ENCODE measurements around the gene KDM2A. TPM values are rescaled to one million over a fixed set of nuclear protein-coding genes. Genes with fewer than 3 reads are reported as not detected.
"Not testable (repeated sequence)": the region's sequence is repeated elsewhere in the genome, so short reads cannot be mapped to it uniquely, and the experiment has no call there.

Gene KDM2A
- polyA plus RNA-seq, 2 of the 4 experiments (the other 2 are of a cell fraction): 34.5 to 42.8 TPM

DNA sequence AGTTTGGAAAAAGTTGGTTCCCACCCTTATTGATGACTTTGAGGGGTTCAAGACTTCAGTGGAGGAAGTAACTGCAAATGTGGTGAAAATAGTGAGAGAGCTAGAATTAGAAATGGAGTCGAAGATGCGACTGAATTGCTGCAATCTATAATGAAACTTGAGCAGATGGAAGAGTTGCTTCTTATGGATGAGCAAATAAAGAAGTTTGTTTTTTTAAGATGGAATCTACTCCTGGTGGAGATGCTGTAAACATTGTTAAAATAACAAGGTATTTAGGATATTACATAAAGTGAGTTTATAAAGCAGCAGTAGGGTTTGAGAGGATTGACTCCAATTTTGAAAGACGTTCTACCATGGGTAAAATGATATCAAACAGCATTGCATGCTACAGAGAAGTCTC lies 83.0 kb downstream of the KDM2A start:
- no peak for TF ChIP-seq CBX2 (IDR thresholded peaks at IDR 0.05; ENCODE audit: borderline replicate concordance, low read depth)
- no peak for TF ChIP-seq KDM5A (IDR thresholded peaks at IDR 0.05)
- TF ChIP-seq PHF8 (IDR thresholded peaks at IDR 0.05; ENCODE audit: borderline replicate concordance, low read depth): no peak
- TF ChIP-seq FOSL2 (IDR thresholded peaks at IDR 0.05): no peak
- no peak for TF ChIP-seq FOSL2 (CRISPR knock-in tag; IDR thresholded peaks at IDR 0.05)
- TF ChIP-seq HEYL (CRISPR knock-in tag; IDR thresholded peaks at IDR 0.05): no peak
- TF ChIP-seq CHD2 (IDR thresholded peaks at IDR 0.05; ENCODE audit: low read length, partially characterized antibody): no peak
- TF ChIP-seq, protein P1, sequence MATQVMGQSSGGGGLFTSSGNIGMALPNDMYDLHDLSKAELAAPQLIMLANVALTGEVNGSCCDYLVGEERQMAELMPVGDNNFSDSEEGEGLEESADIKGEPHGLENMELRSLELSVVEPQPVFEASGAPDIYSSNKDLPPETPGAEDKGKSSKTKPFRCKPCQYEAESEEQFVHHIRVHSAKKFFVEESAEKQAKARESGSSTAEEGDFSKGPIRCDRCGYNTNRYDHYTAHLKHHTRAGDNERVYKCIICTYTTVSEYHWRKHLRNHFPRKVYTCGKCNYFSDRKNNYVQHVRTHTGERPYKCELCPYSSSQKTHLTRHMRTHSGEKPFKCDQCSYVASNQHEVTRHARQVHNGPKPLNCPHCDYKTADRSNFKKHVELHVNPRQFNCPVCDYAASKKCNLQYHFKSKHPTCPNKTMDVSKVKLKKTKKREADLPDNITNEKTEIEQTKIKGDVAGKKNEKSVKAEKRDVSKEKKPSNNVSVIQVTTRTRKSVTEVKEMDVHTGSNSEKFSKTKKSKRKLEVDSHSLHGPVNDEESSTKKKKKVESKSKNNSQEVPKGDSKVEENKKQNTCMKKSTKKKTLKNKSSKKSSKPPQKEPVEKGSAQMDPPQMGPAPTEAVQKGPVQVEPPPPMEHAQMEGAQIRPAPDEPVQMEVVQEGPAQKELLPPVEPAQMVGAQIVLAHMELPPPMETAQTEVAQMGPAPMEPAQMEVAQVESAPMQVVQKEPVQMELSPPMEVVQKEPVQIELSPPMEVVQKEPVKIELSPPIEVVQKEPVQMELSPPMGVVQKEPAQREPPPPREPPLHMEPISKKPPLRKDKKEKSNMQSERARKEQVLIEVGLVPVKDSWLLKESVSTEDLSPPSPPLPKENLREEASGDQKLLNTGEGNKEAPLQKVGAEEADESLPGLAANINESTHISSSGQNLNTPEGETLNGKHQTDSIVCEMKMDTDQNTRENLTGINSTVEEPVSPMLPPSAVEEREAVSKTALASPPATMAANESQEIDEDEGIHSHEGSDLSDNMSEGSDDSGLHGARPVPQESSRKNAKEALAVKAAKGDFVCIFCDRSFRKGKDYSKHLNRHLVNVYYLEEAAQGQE (IDR thresholded peaks at IDR 0.05): no peak
- TF ChIP-seq CEBPB (IDR thresholded peaks at IDR 0.05): no peak
- no peak for TF ChIP-seq ZC3H11A (IDR thresholded peaks at IDR 0.05)
- DNase-seq (ENCODE audit: low read depth in 1 of 2, low spot score in 1 of 2): no peak
- FAIRE-seq: no peak
- Histone ChIP-seq H3K4me3 (no peak overlapping the region), H3K27ac (no peak overlapping the region), H3K4me1 (peaks cover 4% of the 10 kb centered on the region; the same call in 1 of the 3 replicates), H3K9me3 (no peaks in the 10 kb centered on the region), H3K4me2 (no peak overlapping the region)
- POLR2A ChIA-PET: no interaction called here
- no peak for ATAC-seq
- CTCF ChIA-PET: interaction anchor here (0.6 to 1.2 kb wide), 2 partner anchors 19 to 1018 kb away, joined by 3 to 4 read pairs; no protein-coding TSS in a partner anchor
- 94% methylated on average over 3 of the region's 3 CpGs for WGBS (ENCODE audit: missing lambda C conversion rate)

DNA sequence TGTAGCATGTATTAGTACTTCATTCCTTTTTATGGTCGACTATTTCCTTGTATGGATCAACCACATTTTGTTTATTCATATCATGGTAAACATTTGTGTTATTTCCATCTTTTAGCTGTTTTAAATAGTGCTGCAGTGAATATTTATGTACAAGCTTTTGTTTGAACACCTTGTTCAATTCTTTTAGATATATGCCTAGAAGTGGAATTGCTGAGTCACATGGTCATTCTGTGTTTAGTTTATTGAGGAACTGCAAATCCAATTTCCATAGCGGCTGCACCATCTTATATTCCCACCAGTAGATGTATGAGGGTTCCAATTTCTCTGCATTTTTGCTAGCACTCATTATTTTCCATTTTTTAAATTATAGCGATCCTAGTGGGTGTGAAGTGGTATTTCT lies 85.8 kb downstream of the KDM2A start:
- ChIA-PET CTCF (interaction anchor here (1.1 to 1.5 kb wide), 3 partner anchors 9 to 124 kb away, joined by 3 to 4 read pairs (median 3); no protein-coding TSS in a partner anchor), POLR2A (no interaction called here)
- Histone ChIP-seq H3K4me2 (no peak overlapping the region), H3K4me3 (no peak overlapping the region), H3K27ac (peak overlapping the region; percentile 15 to 23; a peak in 1 of 6 replicates), H3K9me3 (no peaks in the 10 kb centered on the region), H3K4me1 (peaks cover 4% of the 10 kb centered on the region; the same call in 1 of the 3 replicates)
- 68% methylated on average over 3 of the region's 3 CpGs for WGBS (ENCODE audit: missing lambda C conversion rate)
- ATAC-seq: no peak
- no peak for TF ChIP-seq EP300 (IDR thresholded peaks at IDR 0.05)
- TF ChIP-seq MAFK (IDR thresholded peaks at IDR 0.05; ENCODE audit: partially characterized antibody): peak; percentile 46
- no peak for DNase-seq (ENCODE audit: low read depth in 1 of 2, low spot score in 1 of 2)
- FAIRE-seq: no peak

DNA sequence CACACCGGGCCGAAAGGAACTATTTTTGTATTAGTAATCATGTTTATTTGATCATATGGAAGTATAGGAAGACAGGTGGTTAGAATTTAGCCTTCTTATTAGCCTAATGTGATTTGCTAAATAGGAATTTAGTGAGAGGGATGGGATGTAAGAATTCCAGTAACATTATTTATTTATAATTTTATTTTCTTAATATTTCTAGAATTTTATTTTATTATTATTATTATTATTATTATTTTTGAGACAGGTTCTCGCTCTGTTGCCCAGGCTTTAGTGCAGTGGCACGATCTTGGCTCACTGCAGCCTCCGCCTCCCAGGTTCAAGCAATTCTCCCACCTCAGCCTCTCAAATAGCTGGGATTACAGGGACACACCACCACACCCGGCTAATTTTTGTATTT lies 90.2 kb downstream of the KDM2A start:
- DNase-seq (ENCODE audit: low read depth in 1 of 2, low spot score in 1 of 2); FAIRE-seq; H3K27ac ChIP-seq; ATAC-seq; H3K9me3 ChIP-seq; POLR2A ChIA-PET; H3K4me1 ChIP-seq; H3K4me3 ChIP-seq; H3K4me2 ChIP-seq; CTCF ChIA-PET: not testable (repeated sequence)
- WGBS (ENCODE audit: missing lambda C conversion rate): 89% methylated on average over 6 of the region's 6 CpGs

DNA sequence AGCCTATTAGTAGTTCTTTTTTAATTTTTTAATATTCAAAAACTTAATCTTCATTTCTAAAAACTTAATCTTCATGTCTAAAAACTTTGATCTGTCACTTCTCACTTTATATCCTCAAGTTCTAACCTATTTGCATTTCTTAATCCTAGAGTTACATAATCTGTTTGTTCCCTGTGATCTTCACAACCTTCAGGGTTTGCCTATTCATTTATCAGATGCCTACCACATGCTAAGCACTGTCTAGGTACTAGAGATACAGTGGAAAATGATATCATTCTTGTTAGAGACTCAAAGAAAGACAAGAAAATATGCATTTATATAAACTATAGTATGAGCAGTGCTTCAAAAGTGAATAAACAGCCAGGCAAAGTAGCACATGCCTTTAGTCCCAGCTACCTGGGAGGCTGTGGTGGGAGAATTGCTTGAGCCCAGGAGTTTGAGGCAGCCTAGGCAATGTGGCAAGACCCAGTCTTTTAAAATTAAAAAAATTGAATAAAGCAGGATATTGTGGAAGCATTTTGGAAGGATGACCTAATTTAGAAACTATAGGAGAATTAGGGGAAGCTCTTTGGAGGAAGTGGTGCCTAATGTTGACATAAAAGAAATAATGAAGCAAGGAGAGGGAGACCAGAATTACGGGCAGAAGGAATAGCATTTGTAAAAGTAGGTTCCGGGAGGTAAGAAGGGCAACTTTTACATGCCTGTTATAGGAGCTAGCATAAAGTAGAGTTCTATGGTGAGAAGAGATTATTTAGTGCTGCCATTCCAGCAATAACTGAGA lies 92.8 kb downstream of the KDM2A start:
- Histone ChIP-seq H3K9me3 (no peaks in the 10 kb centered on the region), H3K4me2 (no peak overlapping the region), H3K4me1 (no peaks in the 10 kb centered on the region), H3K4me3 (no peak overlapping the region), H3K27ac (no peak overlapping the region)
- ChIA-PET CTCF (interaction anchor here (0.6 to 1.8 kb wide), 3 partner anchors 15 to 29 kb away, joined by 3 to 5 read pairs (median 3); no protein-coding TSS in a partner anchor), POLR2A (no interaction called here)
- ATAC-seq: no peak
- FAIRE-seq: no peak
- DNase-seq (ENCODE audit: low read depth in 1 of 2, low spot score in 1 of 2): no peak
- 96% methylated on average over 2 of the region's 2 CpGs for WGBS (ENCODE audit: missing lambda C conversion rate)
- TF ChIP-seq MYC (IDR thresholded peaks at IDR 0.05; ENCODE audit: borderline replicate concordance, low read length): no peak
- TF ChIP-seq, protein P2, sequence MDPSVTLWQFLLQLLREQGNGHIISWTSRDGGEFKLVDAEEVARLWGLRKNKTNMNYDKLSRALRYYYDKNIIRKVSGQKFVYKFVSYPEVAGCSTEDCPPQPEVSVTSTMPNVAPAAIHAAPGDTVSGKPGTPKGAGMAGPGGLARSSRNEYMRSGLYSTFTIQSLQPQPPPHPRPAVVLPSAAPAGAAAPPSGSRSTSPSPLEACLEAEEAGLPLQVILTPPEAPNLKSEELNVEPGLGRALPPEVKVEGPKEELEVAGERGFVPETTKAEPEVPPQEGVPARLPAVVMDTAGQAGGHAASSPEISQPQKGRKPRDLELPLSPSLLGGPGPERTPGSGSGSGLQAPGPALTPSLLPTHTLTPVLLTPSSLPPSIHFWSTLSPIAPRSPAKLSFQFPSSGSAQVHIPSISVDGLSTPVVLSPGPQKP (IDR thresholded peaks at IDR 0.05; ENCODE audit: low read depth, low read length): no peak
- no peak for TF ChIP-seq NPAS2 (CRISPR knock-in tag; IDR thresholded peaks at IDR 0.05; ENCODE audit: borderline replicate concordance)
- TF ChIP-seq, protein P3, sequence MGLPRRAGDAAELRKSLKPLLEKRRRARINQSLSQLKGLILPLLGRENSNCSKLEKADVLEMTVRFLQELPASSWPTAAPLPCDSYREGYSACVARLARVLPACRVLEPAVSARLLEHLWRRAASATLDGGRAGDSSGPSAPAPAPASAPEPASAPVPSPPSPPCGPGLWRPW (IDR thresholded peaks at IDR 0.05): no peak
- TF ChIP-seq FOSB (CRISPR knock-in tag; IDR thresholded peaks at IDR 0.05): no peak
- no peak for TF ChIP-seq FOXS1 (CRISPR knock-in tag; IDR thresholded peaks at IDR 0.05)
- TF ChIP-seq MAZ (IDR thresholded peaks at IDR 0.05; ENCODE audit: borderline replicate concordance, low read depth, low read length): no peak
- TF ChIP-seq, protein P1 (IDR thresholded peaks at IDR 0.05): no peak
- TF ChIP-seq HEYL (CRISPR knock-in tag; IDR thresholded peaks at IDR 0.05): no peak
- TF ChIP-seq SREBF2 (IDR thresholded peaks at IDR 0.05): no peak
- TF ChIP-seq CEBPB (IDR thresholded peaks at IDR 0.05): no peak
